Activated CD4-positive, alpha-beta T cell treated with anti-CD3 and anti-CD28 coated beads for 36 hours (primary cell): ENCODE results near the gene FADS2. TPM values are rescaled to one million over a fixed set of nuclear protein-coding genes. Genes with fewer than 3 reads are reported as not detected.
"Not testable (repeated sequence)": the region's sequence is repeated elsewhere in the genome, so short reads cannot be mapped to it uniquely, and the experiment has no call there.

Experiments
- ATAC-seq: fragments of 200-7000 bp; cut with Tn5 transposase; one replicate; pipeline ENCODE4 v1.10.0; 2021; ENCODE audit warnings: mild to moderate bottlenecking, moderate library complexity
- CTCF ChIA-PET: fragments of 350-600 bp; sonication (Branson Sonifier 250); formaldehyde crosslinking; loops from one replicate; lab custom pipeline; 2021; ENCODE audit warnings: antibody characterized with exemption; lab: Charles Lee
- POLR2A ChIA-PET: fragments of 350-600 bp; sonication (Branson Sonifier 250); formaldehyde crosslinking; loops from one replicate; lab custom pipeline; 2021; ENCODE audit warnings: antibody characterized with exemption, inconsistent platforms; lab: Charles Lee
- DNase-seq: peaks from one replicate; pipeline ENCODE4 v3.0.0-alpha.2; 2020
- H3K27ac Mint-ChIP-seq: one replicate; pipeline ENCODE4 v1.8.0; 2021; ENCODE audit warnings: mixed read lengths
- H3K27me3 Mint-ChIP-seq: one replicate; pipeline ENCODE4 v1.8.0; 2021; ENCODE audit warnings: mixed read lengths
- H3K36me3 Mint-ChIP-seq: one replicate; pipeline ENCODE4 v1.8.0; 2021; ENCODE audit warnings: low read depth, mixed read lengths
- H3K4me1 Mint-ChIP-seq: one replicate; pipeline ENCODE4 v1.8.0; 2021; ENCODE audit warnings: mixed read lengths
- H3K4me3 Mint-ChIP-seq: one replicate; pipeline ENCODE4 v1.8.0; 2021; ENCODE audit warnings: mild to moderate bottlenecking, moderate library complexity, mixed read lengths
- H3K9me3 Mint-ChIP-seq: one replicate; pipeline ENCODE4 v1.8.0; 2021; ENCODE audit warnings: low read depth, mixed read lengths
- intact Hi-C, 2 experiments: fragments of 100-400 bp; cut with DNase I in 1 of 2; cut with micrococcal nuclease in 1 of 2; formaldehyde crosslinking; loops; one replicate each; pipeline versions ENCODE4 v1.14.2 to v1.15.1; 2022 to 2024; cut with DNase I, micrococcal nuclease
- total RNA-seq, 2 experiments: library from RNA; stranded (reverse); gene quantifications; one replicate each; pipeline ENCODE4 v1.2.3, GENCODE V29; 2021

Gene FADS2
- total RNA-seq, 2 experiments from 2014 or later, result 51.0 to 58.4 TPM

DNA sequence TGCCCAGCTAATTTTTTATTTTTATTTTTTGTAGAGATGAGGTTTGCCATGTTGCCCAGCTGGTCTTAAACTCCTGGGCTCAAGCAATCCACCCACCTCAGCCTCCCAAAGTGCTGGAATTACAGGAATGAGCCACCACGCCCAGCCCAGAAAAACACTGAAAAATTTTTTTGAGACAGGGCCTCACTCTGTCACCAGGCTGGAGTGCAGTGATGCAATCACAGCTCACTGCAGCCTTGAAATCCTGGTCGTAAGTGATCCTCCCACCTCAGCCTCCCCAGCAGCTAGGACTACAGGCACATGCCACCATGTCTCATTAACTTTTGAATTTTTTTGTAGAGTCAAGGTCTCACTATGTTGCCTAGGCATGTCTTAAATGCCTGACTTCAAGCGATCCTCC is 54.2 kb downstream of the FADS2 start:
- H3K27ac Mint-ChIP-seq, H3K4me1 Mint-ChIP-seq, DNase-seq, ATAC-seq, H3K27me3 Mint-ChIP-seq, H3K4me3 Mint-ChIP-seq, POLR2A ChIA-PET, intact Hi-C loops, H3K9me3 Mint-ChIP-seq, H3K36me3 Mint-ChIP-seq: not testable (repeated sequence)
- CTCF ChIA-PET, result interaction anchor here (2.2 kb wide), 1 partner anchor 65 kb away, joined by 5 read pairs; no protein-coding TSS in a partner anchor

DNA sequence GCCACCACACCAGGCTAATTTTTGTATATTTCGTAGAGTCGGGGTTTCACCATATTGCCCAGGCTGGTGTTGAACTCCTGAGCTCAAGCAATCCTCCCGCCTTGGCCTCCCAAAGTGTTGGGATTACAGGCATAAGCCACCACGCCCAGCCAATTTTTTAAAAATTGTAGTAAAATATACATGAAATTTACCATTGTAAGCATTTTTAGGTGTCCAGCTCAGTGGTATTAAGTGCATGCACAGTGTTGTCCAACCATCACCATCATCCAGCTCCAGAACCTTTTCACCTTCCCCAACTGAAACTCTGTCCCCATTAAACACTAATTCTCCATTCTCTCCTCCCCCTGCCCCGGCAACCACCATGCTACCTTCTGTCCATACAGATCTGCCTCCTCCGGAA is 54.8 kb downstream of the FADS2 start:
- POLR2A ChIA-PET, result no interaction called here
- no peaks in the 10 kb centered on the region for H3K36me3 Mint-ChIP-seq
- intact Hi-C loops, result no loop called here
- H3K4me3 Mint-ChIP-seq, result no peak overlapping the region
- no peaks in the 10 kb centered on the region for H3K9me3 Mint-ChIP-seq
- H3K27me3 Mint-ChIP-seq, result no peaks in the 10 kb centered on the region
- ATAC-seq (no peak), DNase-seq (no peak)
- H3K4me1 Mint-ChIP-seq, result no peaks in the 10 kb centered on the region
- no peak overlapping the region for H3K27ac Mint-ChIP-seq
- CTCF ChIA-PET, result interaction anchor here (0.9 kb wide), 1 partner anchor 64 kb away, joined by 3 read pairs; no protein-coding TSS in a partner anchor

DNA sequence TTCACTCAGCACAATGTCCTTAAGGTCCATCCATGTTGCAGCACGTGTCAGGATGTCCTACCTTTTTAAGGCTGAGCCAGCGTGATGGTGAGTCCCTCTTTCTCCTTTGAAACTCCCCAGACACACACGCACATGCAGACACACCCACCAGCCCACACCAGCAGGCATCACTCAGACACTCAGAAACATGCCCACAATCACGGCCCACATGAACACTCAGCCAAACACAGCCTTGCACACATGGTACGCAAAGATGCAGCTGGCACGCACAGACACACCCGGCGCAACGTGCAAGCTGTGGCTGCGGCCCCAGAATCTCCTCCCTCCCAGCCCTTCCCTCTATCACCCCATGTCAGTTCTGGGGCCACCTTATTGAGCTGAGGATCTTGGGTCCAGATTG is 55.2 kb downstream of the FADS2 start:
- H3K27me3 Mint-ChIP-seq, result no peaks in the 10 kb centered on the region
- intact Hi-C loops, result no loop called here
- DNase-seq (no peak), ATAC-seq (no peak)
- ChIA-PET CTCF (interaction anchor here (0.9 kb wide), 1 partner anchor 64 kb away, joined by 3 read pairs; no protein-coding TSS in a partner anchor), POLR2A (no interaction called here)
- no peak overlapping the region for H3K4me3 Mint-ChIP-seq
- H3K9me3 Mint-ChIP-seq, result no peaks in the 10 kb centered on the region
- H3K4me1 Mint-ChIP-seq, result no peaks in the 10 kb centered on the region
- H3K27ac Mint-ChIP-seq, result no peak overlapping the region
- H3K36me3 Mint-ChIP-seq, result no peaks in the 10 kb centered on the region

DNA sequence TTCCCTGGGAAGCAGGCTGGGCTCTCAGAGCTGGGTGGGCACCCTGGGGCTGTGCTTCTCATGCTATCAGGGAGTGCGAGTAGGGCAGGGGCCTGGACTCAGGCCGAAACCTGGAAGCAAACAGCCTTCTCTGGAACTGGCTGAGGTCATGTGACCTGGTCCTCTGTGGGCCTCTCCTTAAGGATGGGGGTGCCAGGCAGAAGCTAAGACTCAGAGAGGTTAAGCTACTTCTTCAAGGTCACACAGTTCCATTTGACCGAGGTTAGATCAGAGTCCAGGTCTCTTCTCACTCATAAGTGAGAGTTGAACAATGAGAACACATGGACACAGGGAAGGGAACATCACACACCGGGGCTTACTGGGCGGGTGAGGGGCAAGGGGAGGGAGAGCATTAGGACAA is 55.8 kb downstream of the FADS2 start:
- no peak for ATAC-seq
- Mint-ChIP-seq H3K27ac (no peak overlapping the region), H3K4me1 (no peaks in the 10 kb centered on the region), H3K36me3 (no peaks in the 10 kb centered on the region), H3K9me3 (no peaks in the 10 kb centered on the region), H3K4me3 (no peak overlapping the region), H3K27me3 (no peaks in the 10 kb centered on the region)
- ChIA-PET POLR2A (no interaction called here), CTCF (interaction anchor here (0.9 to 1.3 kb wide), 3 partner anchors 13 to 224 kb away, joined by 3 to 11 read pairs (median 6); no protein-coding TSS in a partner anchor)
- intact Hi-C loops, result no loop called here
- no peak for DNase-seq

DNA sequence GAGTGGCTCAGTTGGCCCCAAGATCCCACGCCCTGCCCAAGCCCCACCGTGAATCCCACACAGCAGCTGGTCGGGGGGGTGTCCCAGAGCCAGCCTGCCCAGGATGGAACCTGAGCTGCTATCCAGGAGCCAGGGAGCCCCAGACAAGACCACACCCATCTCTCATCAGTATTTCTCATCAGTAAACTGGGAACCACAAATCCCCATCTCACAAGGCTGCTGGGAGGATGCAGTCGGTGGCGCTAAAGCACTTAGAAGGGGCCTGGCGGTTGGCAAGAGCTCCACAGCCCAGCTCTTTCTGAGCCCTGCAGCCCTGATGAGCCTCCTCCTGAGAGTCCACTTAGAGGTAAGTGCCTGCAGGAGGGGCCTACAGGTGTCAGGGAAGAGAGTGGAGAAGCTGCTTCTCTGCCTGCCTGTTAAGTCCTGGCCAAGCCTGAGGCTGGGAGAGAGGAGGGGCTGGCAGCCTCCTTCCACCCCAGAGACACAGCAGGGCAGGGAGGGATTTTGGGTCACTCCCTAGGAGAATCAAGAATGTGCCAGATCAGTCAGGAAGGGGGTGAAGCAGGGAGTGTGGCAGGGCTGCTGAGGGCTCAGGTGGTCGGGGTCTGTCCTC is 57.2 kb downstream of the FADS2 start:
- Mint-ChIP-seq H3K27ac (no peak overlapping the region), H3K36me3 (no peaks in the 10 kb centered on the region), H3K9me3 (no peaks in the 10 kb centered on the region), H3K4me1 (no peaks in the 10 kb centered on the region), H3K27me3 (no peaks in the 10 kb centered on the region), H3K4me3 (no peak overlapping the region)
- ChIA-PET CTCF (interaction anchor here (0.6 to 1.3 kb wide), 5 partner anchors 13 to 222 kb away, joined by 3 to 11 read pairs (median 5); no protein-coding TSS in a partner anchor), POLR2A (no interaction called here)
- ATAC-seq (no peak), DNase-seq (no peak)
- intact Hi-C loops, result no loop called here

DNA sequence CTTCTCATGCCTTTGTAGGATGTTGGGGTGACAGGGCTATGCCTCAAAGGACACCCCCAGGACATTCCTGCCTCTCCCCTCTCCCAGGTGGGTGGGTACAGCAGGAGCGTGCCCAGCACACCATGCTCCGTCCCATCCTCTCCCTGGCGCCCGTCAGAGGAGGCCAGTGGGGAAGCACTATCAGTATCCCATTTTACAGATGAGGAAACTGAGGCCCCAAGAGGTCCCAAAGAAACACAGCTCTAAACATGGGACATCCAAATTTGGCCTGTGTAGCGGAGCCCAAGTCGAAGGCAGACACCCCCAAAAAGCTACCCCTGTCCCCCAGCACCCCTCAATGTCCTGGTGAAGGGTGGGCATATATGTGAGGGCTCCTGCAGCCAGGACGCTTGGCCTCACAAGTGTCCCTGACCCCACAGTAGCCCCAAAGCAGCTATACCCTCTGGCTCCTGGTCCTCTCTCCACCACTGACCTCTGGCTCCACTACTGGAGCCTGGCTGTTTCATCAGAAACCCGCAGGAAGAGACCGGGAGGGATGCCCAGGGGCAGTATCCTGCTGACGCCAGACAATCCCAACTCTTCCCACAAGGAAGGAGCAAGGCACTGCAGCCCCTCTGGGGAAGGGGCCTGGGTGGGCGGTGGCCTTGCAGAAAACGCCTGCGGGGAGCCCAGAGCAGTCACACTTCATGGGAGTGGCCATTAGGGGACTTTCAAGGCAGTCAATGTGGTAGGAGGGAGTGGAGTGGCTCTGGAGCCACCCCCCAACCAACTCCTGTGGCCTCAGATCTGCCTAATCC is 57.9 kb downstream of the FADS2 start:
- Mint-ChIP-seq H3K4me1 (peaks cover 2% of the 10 kb centered on the region), H3K9me3 (no peaks in the 10 kb centered on the region), H3K36me3 (no peaks in the 10 kb centered on the region), H3K4me3 (no peak overlapping the region), H3K27ac (no peak overlapping the region), H3K27me3 (no peaks in the 10 kb centered on the region)
- POLR2A ChIA-PET, result no interaction called here
- DNase-seq (no peak), ATAC-seq (no peak)
- intact Hi-C loops, result no loop called here
- CTCF ChIA-PET, result interaction anchor here (0.6 to 1.3 kb wide), 2 partner anchors 13 to 77 kb away, joined by 3 to 5 read pairs; no protein-coding TSS in a partner anchor

DNA sequence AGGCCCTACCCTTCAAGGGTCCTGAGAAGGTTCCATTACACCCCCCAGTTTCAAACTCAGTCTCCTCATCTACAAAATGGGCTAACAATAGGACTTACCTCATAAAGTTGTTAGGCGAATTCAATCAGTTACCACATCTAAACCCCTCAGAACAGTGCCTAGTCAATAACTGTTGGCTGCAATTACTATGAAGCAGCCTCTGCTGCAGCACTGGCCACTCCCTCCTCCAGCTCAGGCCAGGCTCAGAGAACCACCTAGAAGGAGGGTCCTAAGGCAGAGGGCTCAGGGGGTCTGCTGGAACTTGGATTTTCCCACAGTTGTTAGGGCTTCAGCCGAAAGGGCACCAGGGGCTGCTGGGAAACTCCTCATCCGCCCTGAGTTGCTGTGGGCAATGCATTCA is 58.5 kb downstream of the FADS2 start:
- CTCF ChIA-PET, result no interaction called here
- intact Hi-C loops, result no loop called here
- H3K36me3 Mint-ChIP-seq, result no peaks in the 10 kb centered on the region
- no peaks in the 10 kb centered on the region for H3K9me3 Mint-ChIP-seq
- DNase-seq (no peak), ATAC-seq (no peak)
- H3K27me3 Mint-ChIP-seq, result no peaks in the 10 kb centered on the region
- H3K27ac Mint-ChIP-seq, result no peak overlapping the region
- H3K4me1 Mint-ChIP-seq, result peaks cover 2% of the 10 kb centered on the region
- POLR2A ChIA-PET, result no interaction called here
- no peak overlapping the region for H3K4me3 Mint-ChIP-seq

DNA sequence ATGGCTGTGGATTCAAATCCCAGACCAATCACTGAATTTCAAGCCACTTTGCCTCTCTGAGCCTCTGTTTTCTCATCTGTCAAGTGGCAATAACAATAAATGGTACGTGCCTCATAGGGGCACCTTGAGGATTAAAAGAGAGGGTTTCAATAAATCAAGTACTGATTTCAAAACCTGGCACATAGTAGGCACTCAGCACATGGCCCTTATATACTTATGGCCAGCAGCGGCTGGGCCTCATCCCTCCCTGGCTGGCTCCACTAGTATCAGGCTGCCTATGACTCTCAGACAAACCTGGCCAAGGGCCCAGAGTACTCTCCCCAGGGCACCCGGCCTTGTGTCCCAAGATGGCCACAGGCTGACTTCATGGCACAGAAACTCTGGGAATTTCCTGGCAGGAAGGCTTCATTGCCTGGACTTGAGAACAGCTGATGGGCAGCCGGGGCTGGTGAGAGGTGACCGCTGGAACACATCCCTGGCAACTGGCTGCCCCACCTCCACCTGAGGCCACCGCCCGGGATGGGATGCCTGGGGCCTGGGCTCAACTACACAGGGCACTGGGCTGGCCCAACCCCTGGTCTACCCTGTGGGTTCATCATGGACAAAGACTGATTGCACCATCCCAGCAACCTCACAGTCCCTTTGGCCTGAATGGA is 59.9 kb downstream of the FADS2 start:
- Mint-ChIP-seq H3K36me3 (no peaks in the 10 kb centered on the region), H3K4me1 (peaks cover 2% of the 10 kb centered on the region), H3K4me3 (no peak overlapping the region), H3K27me3 (no peaks in the 10 kb centered on the region), H3K27ac (no peak overlapping the region), H3K9me3 (no peaks in the 10 kb centered on the region)
- no peak for DNase-seq
- ChIA-PET CTCF (interaction anchor here (1.4 to 1.7 kb wide), 2 partner anchors 11 to 194 kb away, joined by 4 to 10 read pairs; no protein-coding TSS in a partner anchor), POLR2A (no interaction called here)
- intact Hi-C loops, result no loop called here
- no peak for ATAC-seq

DNA sequence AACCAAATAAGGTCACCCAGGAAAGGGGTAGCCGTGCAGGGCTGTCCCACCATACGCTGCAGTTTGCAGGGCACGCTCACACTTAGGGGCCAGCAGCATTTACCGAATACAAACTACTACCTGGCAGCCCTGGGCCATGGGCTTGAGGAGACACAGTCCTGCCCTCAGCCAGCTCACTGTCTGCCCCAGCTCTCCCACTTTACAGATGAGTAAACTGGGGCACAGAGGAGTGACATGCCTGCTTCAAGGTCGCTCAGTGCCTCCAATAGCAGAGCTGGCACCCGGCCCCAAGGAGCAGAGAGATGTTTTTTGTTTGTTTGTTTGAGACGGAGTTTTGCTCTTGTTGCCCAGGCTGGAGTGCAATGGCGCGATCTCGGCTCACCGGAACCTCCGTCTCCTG is 60.5 kb downstream of the FADS2 start:
- Mint-ChIP-seq H3K4me3 (no peak overlapping the region), H3K27me3 (no peaks in the 10 kb centered on the region), H3K36me3 (no peaks in the 10 kb centered on the region), H3K27ac (no peak overlapping the region), H3K4me1 (peaks cover 2% of the 10 kb centered on the region), H3K9me3 (no peaks in the 10 kb centered on the region)
- ATAC-seq, result no peak
- DNase-seq, result no peak
- CTCF ChIA-PET, result interaction anchor here (1.4 to 1.7 kb wide), 2 partner anchors 10 to 194 kb away, joined by 4 to 10 read pairs; no protein-coding TSS in a partner anchor
- POLR2A ChIA-PET, result no interaction called here
- intact Hi-C loops, result no loop called here

DNA sequence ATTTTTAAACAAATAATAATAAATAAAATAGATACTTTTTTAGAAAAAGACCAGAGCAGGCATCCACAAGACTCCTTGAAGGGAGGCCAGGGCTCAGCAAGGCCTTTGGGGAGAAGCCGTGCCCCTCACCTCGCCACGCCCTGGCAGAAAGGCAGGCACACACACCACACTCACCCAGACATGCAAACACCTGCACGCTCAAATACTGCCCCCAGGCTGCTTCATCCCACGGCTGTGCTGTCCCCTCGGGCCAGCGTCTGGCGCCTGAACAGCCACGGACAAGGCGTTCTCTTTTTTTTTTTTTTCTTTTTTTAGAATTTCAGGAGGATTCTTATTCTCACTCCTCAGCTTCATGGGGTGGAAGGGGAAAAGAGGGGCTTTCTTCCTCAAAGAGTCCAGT is 61.7 kb downstream of the FADS2 start:
- intact Hi-C loops, result loop anchor here in 1 of 2 experiments (2.0 to 5.0 kb wide), 2 partner anchors 73 to 232 kb away; partner anchors contain the start of genes FADS1 and INCENP
- ChIA-PET POLR2A (no interaction called here), CTCF (interaction anchor here (0.7 to 3.4 kb wide), 3 partner anchors 92 to 192 kb away, joined by 3 to 15 read pairs (median 6); no protein-coding TSS in a partner anchor)
- Mint-ChIP-seq H3K4me1 (peaks cover 2% of the 10 kb centered on the region), H3K36me3 (no peaks in the 10 kb centered on the region), H3K27me3 (no peaks in the 10 kb centered on the region), H3K27ac (no peak overlapping the region), H3K4me3 (no peak overlapping the region), H3K9me3 (no peaks in the 10 kb centered on the region)
- ATAC-seq (no peak), DNase-seq (no peak)
